MM.1S (cell line): ENCODE measurements around the gene TAS2R60.

Source experiments
- EZH2phosphoT487 ChIP-seq: fragments of 300-600 bp; sonication (generic); IDR thresholded peaks from 2 replicates; pipeline ENCODE4 v1.6.1; 2018; ENCODE audit warnings: antibody characterized with exemption, low read length
- TF ChIP-seq, protein P1 (sequence below): fragments of 300-600 bp; sonication (generic); IDR thresholded peaks from 2 replicates; pipeline ENCODE4 v1.5.1; 2016; ENCODE audit warnings: antibody characterized with exemption, low read length, mixed read lengths

DNA sequence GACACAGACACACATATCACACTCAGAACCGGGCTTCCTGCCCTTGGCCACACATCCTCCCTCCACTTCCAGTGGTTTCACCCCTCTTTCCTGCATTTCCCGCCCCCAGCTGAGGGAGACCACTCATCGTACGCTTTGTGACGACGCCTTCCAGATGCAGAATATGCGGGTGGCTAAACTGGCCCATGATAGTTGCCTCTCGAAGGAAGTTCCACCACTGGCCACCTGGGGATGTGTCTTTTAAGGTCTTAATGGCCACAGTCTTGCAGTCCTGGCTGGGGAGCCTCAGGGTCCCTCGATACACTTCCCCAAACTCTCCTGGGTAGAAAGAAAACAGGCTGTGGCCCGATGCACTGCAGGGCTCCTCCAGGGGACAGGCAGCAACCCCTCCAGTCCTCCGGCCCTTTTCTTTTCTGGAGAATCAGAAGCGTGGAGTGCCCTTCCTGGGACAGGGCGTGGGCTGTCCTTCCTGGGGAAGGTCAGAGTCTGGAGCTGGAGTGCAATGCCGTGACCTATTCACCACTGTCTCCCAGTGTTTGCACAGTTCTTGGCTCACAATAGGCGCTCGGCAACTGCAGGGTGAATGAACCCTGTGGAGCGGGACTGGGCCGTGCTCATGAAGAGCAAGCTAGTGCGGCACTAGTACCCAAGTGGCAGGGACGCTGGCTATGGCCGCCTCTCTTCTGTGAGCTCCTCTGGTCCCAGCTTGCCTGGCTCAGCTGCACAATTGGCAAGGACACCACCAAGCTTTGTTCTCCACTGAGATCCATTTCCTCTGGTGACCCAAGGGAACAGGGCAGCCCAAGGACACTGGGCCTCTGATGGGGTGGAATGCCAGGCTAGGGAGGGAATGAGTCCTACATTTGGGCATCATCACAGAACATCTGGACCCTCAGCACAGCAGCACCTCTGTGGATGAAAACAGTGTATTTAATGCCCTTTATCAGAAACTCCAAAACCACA lies 47.8 kb upstream of the TAS2R60 start:
- TF ChIP-seq, protein P1, sequence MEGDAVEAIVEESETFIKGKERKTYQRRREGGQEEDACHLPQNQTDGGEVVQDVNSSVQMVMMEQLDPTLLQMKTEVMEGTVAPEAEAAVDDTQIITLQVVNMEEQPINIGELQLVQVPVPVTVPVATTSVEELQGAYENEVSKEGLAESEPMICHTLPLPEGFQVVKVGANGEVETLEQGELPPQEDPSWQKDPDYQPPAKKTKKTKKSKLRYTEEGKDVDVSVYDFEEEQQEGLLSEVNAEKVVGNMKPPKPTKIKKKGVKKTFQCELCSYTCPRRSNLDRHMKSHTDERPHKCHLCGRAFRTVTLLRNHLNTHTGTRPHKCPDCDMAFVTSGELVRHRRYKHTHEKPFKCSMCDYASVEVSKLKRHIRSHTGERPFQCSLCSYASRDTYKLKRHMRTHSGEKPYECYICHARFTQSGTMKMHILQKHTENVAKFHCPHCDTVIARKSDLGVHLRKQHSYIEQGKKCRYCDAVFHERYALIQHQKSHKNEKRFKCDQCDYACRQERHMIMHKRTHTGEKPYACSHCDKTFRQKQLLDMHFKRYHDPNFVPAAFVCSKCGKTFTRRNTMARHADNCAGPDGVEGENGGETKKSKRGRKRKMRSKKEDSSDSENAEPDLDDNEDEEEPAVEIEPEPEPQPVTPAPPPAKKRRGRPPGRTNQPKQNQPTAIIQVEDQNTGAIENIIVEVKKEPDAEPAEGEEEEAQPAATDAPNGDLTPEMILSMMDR = no peak
- TF ChIP-seq EZH2phosphoT487 = no peak
